ENCODE results near the gene PLA2G4B. TPM values are rescaled to one million over a fixed set of nuclear protein-coding genes. Genes with fewer than 3 reads are reported as not detected.

PLA2G4B gene
- total RNA-seq, 1 donor from 2014 or later = 1.8 TPM

- Mint-ChIP-seq H3K4me1 (ENCODE audit: low read depth, unreplicated experiment) (peaks cover 15% of the 10 kb centered on the region), H3K27me3 (ENCODE audit: low read depth, unreplicated experiment) (no peaks in the 10 kb centered on the region), H3K36me3 (ENCODE audit: low read depth, unreplicated experiment) (peaks cover 19% of the 10 kb centered on the region), H3K4me3 (ENCODE audit: unreplicated experiment) (peak overlapping the region; percentile 64), H3K9me3 (ENCODE audit: unreplicated experiment) (no peaks in the 10 kb centered on the region), H3K27ac (ENCODE audit: unreplicated experiment) (peak overlapping the region; percentile 91)
- TF ChIP-seq CTCF (IDR thresholded peaks at IDR 0.05; ENCODE audit: insufficient read depth, low read depth, low read length) = peak; percentile 4
- TF ChIP-seq EZH2 (IDR thresholded peaks at IDR 0.05; ENCODE audit: insufficient read depth, low read length) = no peak
- peaks cover 16% of the 10 kb centered on the region for H3K4me1 ChIP-seq (ENCODE audit: insufficient read depth, low read length)
- DNase-seq (ENCODE audit: low read depth) (peak; percentile 71), FAIRE-seq (no peak)
- no peak overlapping the region for H3K4me3 ChIP-seq (ENCODE audit: insufficient read depth, low read depth, low read length)
- H3K79me2 ChIP-seq (ENCODE audit: insufficient read depth, low read length) = no peaks in the 10 kb centered on the region
- H3K36me3 ChIP-seq (ENCODE audit: insufficient read depth, low read length) = peaks cover 13% of the 10 kb centered on the region
- peak overlapping the region; percentile 76 for H3K4me2 ChIP-seq (ENCODE audit: low read length)
- peak overlapping the region; percentile 7 for H2AFZ ChIP-seq (ENCODE audit: low read depth, low read length)
- H3K9ac ChIP-seq (ENCODE audit: low read length) = peak overlapping the region; percentile 31
- H4K20me1 ChIP-seq (ENCODE audit: insufficient read depth, low read length) = no peaks in the 10 kb centered on the region
- H3K27me3 ChIP-seq (ENCODE audit: insufficient read depth, low read length) = no peaks in the 10 kb centered on the region
- peak overlapping the region; percentile 34 for H3K27ac ChIP-seq (ENCODE audit: low read depth, low read length)
- H3K9me3 ChIP-seq (ENCODE audit: insufficient read depth, low read depth, low read length) = no peaks in the 10 kb centered on the region
Measured at GRCh38 chr15:41894791-41895463, 56.3 kb downstream of the PLA2G4B start.

- H3K9me3 ChIP-seq (ENCODE audit: insufficient read depth, low read depth, low read length) = no peaks in the 10 kb centered on the region
- H3K27ac ChIP-seq (ENCODE audit: low read depth, low read length) = no peak overlapping the region
- no peaks in the 10 kb centered on the region for H4K20me1 ChIP-seq (ENCODE audit: insufficient read depth, low read length)
- TF ChIP-seq EZH2 (IDR thresholded peaks at IDR 0.05; ENCODE audit: insufficient read depth, low read length) = no peak
- no peak for TF ChIP-seq CTCF (IDR thresholded peaks at IDR 0.05; ENCODE audit: insufficient read depth, low read depth, low read length)
- peaks cover 16% of the 10 kb centered on the region for H3K4me1 ChIP-seq (ENCODE audit: insufficient read depth, low read length)
- Mint-ChIP-seq H3K27me3 (ENCODE audit: low read depth, unreplicated experiment) (no peaks in the 10 kb centered on the region), H3K27ac (ENCODE audit: unreplicated experiment) (peak overlapping the region; percentile 91), H3K9me3 (ENCODE audit: unreplicated experiment) (no peaks in the 10 kb centered on the region), H3K36me3 (ENCODE audit: low read depth, unreplicated experiment) (peaks cover 18% of the 10 kb centered on the region), H3K4me1 (ENCODE audit: low read depth, unreplicated experiment) (peaks cover 15% of the 10 kb centered on the region), H3K4me3 (ENCODE audit: unreplicated experiment) (no peak overlapping the region)
- no peak overlapping the region for H2AFZ ChIP-seq (ENCODE audit: low read depth, low read length)
- H3K79me2 ChIP-seq (ENCODE audit: insufficient read depth, low read length) = no peaks in the 10 kb centered on the region
- peak overlapping the region; percentile 76 for H3K4me2 ChIP-seq (ENCODE audit: low read length)
- H3K27me3 ChIP-seq (ENCODE audit: insufficient read depth, low read length) = no peaks in the 10 kb centered on the region
- DNase-seq (ENCODE audit: low read depth) (no peak), FAIRE-seq (no peak)
- peaks cover 13% of the 10 kb centered on the region for H3K36me3 ChIP-seq (ENCODE audit: insufficient read depth, low read length)
- no peak overlapping the region for H3K4me3 ChIP-seq (ENCODE audit: insufficient read depth, low read depth, low read length)
- no peak overlapping the region for H3K9ac ChIP-seq (ENCODE audit: low read length)
Measured at GRCh38 chr15:41895491-41895890, 56.8 kb downstream of the PLA2G4B start.

GRCh38 chr15:41895957-41896356 lies 57.3 kb downstream of the PLA2G4B start:
- H3K9me3 ChIP-seq (ENCODE audit: insufficient read depth, low read depth, low read length) = no peaks in the 10 kb centered on the region
- peaks cover 16% of the 10 kb centered on the region for H3K4me1 ChIP-seq (ENCODE audit: insufficient read depth, low read length)
- DNase-seq (ENCODE audit: low read depth) (no peak), FAIRE-seq (no peak)
- peaks cover 13% of the 10 kb centered on the region for H3K36me3 ChIP-seq (ENCODE audit: insufficient read depth, low read length)
- no peak overlapping the region for H3K27ac ChIP-seq (ENCODE audit: low read depth, low read length)
- Mint-ChIP-seq H3K4me1 (ENCODE audit: low read depth, unreplicated experiment) (peaks cover 15% of the 10 kb centered on the region), H3K27me3 (ENCODE audit: low read depth, unreplicated experiment) (no peaks in the 10 kb centered on the region), H3K4me3 (ENCODE audit: unreplicated experiment) (no peak overlapping the region), H3K9me3 (ENCODE audit: unreplicated experiment) (no peaks in the 10 kb centered on the region), H3K36me3 (ENCODE audit: low read depth, unreplicated experiment) (peaks cover 18% of the 10 kb centered on the region), H3K27ac (ENCODE audit: unreplicated experiment) (no peak overlapping the region)
- H3K9ac ChIP-seq (ENCODE audit: low read length) = no peak overlapping the region
- no peaks in the 10 kb centered on the region for H3K79me2 ChIP-seq (ENCODE audit: insufficient read depth, low read length)
- no peak overlapping the region for H3K4me2 ChIP-seq (ENCODE audit: low read length)
- no peak overlapping the region for H2AFZ ChIP-seq (ENCODE audit: low read depth, low read length)
- no peak overlapping the region for H3K4me3 ChIP-seq (ENCODE audit: insufficient read depth, low read depth, low read length)
- H4K20me1 ChIP-seq (ENCODE audit: insufficient read depth, low read length) = no peaks in the 10 kb centered on the region
- H3K27me3 ChIP-seq (ENCODE audit: insufficient read depth, low read length) = no peaks in the 10 kb centered on the region
- TF ChIP-seq EZH2 (IDR thresholded peaks at IDR 0.05; ENCODE audit: insufficient read depth, low read length) = no peak
- TF ChIP-seq CTCF (IDR thresholded peaks at IDR 0.05; ENCODE audit: insufficient read depth, low read depth, low read length) = no peak

Data from astrocyte (in vitro differentiated cells and primary cell).